OCI-LY1 (cell line): ENCODE measurements around the gene MED22.

Source experiments
- EZH2 ChIP-seq: fragments of 200-600 bp; sonication (generic), shearing (Covaris generic); IDR thresholded peaks from 2 replicates; pipeline ENCODE4 v1.8.0; 2017; ENCODE audit warnings: borderline replicate concordance, mixed run types, mild to moderate bottlenecking, antibody characterized with exemption, low read length, moderate library complexity, mixed read lengths
- TF ChIP-seq, protein P1 (sequence below): fragments of 200-600 bp; sonication (generic), shearing (Covaris generic); IDR thresholded peaks from 2 replicates; pipeline ENCODE4 v1.5.1; 2017; ENCODE audit warnings: mild to moderate bottlenecking, antibody characterized with exemption, low read length, moderate library complexity, mixed read lengths

DNA sequence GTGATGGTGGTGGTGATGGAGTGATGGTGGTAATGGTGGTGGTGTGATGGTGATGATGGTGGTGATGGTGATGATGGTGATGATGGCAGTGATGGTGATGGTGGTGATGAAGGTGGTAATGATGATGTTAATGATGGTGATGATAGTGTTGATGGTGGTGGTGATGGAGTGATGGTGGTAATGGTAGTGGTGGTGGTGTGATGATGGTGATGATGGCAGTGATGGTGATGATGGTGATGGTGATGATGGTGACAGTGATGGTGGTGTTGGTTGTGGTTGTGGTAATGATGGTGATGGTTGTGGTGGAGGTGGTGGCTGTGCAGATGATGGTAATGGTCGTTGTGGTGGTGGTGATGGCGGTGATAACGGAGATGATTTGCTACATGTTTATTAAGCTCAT, 35.5 kb upstream of the MED22 start:
- TF ChIP-seq, protein P1, sequence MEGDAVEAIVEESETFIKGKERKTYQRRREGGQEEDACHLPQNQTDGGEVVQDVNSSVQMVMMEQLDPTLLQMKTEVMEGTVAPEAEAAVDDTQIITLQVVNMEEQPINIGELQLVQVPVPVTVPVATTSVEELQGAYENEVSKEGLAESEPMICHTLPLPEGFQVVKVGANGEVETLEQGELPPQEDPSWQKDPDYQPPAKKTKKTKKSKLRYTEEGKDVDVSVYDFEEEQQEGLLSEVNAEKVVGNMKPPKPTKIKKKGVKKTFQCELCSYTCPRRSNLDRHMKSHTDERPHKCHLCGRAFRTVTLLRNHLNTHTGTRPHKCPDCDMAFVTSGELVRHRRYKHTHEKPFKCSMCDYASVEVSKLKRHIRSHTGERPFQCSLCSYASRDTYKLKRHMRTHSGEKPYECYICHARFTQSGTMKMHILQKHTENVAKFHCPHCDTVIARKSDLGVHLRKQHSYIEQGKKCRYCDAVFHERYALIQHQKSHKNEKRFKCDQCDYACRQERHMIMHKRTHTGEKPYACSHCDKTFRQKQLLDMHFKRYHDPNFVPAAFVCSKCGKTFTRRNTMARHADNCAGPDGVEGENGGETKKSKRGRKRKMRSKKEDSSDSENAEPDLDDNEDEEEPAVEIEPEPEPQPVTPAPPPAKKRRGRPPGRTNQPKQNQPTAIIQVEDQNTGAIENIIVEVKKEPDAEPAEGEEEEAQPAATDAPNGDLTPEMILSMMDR, result no peak
- no peak for TF ChIP-seq EZH2
